GM12891 (cell line): ENCODE data around the gene ZNF136.

Experiments used
- DNase-seq: peaks from one replicate; pipeline ENCODE4 v3.0.0; 2011; ENCODE audit warnings: low spot score; ENCODE audit not compliant: insufficient read length
- FAIRE-seq: peaks from 2 replicates; lab custom pipeline; 2011; peaks lifted over from hg19 to GRCh38; lab: Jason Lieb, UNC
- PAX5 ChIP-seq: IDR thresholded peaks from 2 replicates; pipeline ENCODE4 v1.6.1; 2011; ENCODE audit warnings: low read length, moderate library complexity, mild to moderate bottlenecking; ENCODE audit not compliant: insufficient read depth, severe bottlenecking
- POLR2A ChIP-seq: IDR thresholded peaks from 2 replicates; pipeline ENCODE4 v1.6.1; 2011; ENCODE audit warnings: low read depth, low read length, control low read depth
- POLR2AphosphoS5 ChIP-seq: IDR thresholded peaks from 2 replicates; pipeline ENCODE4 v1.6.1; 2011; ENCODE audit warnings: low read depth, low read length, control low read depth
- POU2F2 ChIP-seq: IDR thresholded peaks from 2 replicates; pipeline ENCODE4 v1.6.1; 2011; ENCODE audit warnings: low read depth, mild to moderate bottlenecking, control low read depth, low read length, moderate library complexity
- SPI1 ChIP-seq: IDR thresholded peaks from 2 replicates; pipeline ENCODE4 v1.6.1; 2011; ENCODE audit warnings: low read depth, low read length, control low read depth
- TAF1 ChIP-seq: IDR thresholded peaks from 2 replicates; pipeline ENCODE4 v1.6.1; 2011; ENCODE audit warnings: low read depth, low read length, control low read depth

Gene ZNF136

DNA sequence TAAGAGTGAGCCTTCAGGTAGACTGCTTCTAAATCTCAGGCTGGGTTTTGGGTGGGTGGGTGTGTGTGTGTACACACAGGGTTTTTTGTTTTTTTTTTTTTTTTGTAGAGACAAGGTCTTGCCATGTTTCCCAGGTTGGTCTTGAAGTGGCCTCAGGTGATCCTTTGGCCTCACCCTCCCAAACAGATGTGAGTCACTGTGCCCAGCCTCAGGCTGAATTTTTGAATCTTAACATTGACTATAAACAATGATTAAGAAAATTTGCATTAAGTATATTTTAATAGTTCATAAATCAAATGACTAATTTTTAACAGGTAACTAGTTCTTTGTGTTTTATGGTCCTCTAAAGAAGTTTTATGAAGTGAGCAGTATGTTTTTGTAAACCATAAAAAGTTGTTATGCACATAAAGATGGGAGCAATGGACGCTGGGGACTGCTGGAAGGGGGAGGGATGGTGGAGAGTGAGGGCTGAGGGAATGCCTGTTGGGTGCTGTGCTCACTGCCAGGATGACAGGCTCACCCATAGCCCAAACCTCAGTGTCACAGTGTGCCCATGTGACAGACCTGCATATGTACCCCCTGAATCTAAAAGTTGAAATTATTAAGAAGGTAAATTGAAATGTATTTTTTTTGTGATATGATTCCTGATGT lies 60.2 kb downstream of the ZNF136 start:
- FAIRE-seq: no peak
- TF ChIP-seq TAF1: no peak
- no peak for TF ChIP-seq POLR2AphosphoS5
- TF ChIP-seq PAX5: no peak
- TF ChIP-seq SPI1: no peak
- TF ChIP-seq POLR2A: no peak
- no peak for TF ChIP-seq POU2F2

DNA sequence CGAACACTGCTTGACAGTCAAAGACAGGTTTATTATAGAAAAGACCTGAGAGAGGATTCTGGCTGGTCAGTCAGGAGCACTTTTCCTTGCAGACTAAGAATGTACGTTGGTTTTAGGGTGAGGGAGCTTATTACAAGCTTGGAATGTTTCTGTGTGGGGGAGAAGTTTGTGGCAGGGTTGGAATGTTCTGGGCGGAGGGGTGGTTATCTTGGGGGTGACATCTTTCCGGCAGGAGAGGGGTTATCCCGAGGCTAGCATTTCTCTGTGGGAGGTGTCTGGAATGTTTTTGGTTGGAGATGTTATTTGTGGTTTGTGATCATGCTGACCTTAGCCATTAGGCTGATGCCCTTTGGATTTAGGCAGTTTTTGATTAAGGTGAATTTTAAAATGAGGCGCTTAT lies 61.8 kb downstream of the ZNF136 start:
- DNase-seq: no peak
- TF ChIP-seq POLR2AphosphoS5 (no peak), TAF1 (no peak), SPI1 (no peak), POU2F2 (no peak), POLR2A (no peak), PAX5 (no peak)
- no peak for FAIRE-seq

More for the DNA sequence above, 60.2 kb downstream of the ZNF136 start:
- no peak for DNase-seq

DNA sequence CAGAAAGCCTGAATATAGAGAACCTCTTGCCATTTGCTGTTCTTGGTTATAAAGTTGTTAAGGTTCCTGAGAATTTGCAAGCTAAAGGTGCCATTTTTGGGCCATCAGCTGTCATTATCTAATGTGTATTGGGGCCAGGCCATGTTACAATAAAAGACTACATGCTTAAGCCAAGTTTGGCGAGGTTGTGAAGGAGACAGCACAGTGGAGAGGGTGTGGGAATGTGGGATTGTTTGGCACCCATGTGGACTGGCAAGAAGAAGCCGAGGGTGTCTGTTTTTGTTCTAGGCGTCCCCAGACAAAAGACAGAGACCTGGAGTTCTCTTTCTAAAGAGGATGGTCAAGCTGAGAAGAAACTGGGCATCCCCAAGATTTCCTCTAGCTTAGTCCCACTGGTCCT lies 67.1 kb downstream of the ZNF136 start:
- DNase-seq (no peak), FAIRE-seq (no peak)
- TF ChIP-seq POLR2AphosphoS5: no peak
- no peak for TF ChIP-seq PAX5
- no peak for TF ChIP-seq SPI1
- no peak for TF ChIP-seq TAF1
- TF ChIP-seq POLR2A: no peak
- no peak for TF ChIP-seq POU2F2

DNA sequence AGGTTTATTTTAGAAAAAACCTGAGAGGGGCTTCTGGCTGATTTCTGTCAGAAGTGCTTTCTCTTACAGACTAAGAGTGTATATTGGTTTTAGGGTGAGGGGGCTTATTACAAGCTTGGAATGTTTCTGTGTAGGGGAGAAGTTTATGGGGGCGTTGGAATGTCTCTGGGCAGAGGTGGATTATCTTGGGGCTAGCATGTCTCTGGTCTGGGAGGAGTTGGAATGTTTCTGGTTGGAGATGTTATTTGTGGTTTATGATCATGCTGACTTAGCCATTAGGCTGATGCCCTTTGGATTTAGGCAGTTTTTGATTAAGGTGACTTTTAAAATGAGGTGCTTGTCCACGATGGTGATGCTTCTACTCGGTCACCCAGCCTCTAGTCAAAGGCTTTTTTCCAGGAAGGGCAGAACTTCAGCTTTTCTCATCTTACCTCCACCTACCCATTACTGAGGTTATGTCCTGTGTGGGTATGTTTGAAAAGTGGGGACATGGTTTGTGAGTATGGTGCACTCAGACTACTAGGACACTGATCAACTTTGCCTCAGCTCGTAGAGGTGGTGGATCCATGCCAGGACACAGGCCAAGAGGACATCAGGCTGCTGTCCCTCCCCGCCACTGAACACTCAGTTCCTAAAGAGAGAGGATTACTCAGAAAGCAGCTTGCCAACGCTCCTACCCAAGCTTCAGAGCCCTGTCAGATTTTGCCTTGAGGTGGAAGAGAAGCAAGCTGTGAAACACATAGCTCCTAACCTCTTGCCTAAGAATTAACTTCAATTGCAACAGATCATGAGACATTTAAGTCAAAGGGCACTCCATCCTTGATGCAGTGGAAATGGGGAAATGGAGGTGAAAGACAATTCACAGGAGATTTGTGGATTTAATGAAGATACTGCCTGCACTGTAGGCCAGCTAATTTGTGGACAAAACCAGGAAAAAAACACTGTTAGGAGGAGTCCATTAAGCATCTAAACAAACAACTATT lies 68.1 kb downstream of the ZNF136 start:
- FAIRE-seq (no peak), DNase-seq (no peak)

DNA sequence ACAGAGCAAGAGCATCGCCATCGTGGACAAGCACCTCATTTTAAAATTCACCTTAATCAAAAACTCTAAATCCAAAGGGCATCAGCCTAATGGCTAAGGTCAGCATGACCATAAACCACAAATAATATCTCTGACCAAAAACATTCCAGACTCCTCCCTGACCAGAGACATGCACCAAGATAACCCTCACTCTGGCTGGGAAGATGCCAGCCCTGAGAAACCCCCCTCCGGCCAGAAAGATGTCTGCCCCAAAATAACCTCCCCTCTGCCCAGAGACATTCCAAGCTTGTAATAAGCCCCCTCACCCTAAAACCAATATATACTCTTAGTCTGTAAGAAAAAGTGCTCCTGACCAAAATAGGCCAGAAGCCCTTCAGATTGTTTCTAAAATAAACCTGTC lies 70.1 kb downstream of the ZNF136 start:
- FAIRE-seq (no peak), DNase-seq (no peak)
- no peak for TF ChIP-seq SPI1
- no peak for TF ChIP-seq TAF1
- TF ChIP-seq POLR2A: no peak
- TF ChIP-seq POLR2AphosphoS5: no peak
- no peak for TF ChIP-seq PAX5

More for the DNA sequence above, 68.1 kb downstream of the ZNF136 start:
- no peak for TF ChIP-seq SPI1
- TF ChIP-seq POLR2AphosphoS5: no peak
- no peak for TF ChIP-seq POU2F2
- no peak for TF ChIP-seq TAF1
- no peak for TF ChIP-seq PAX5
- no peak for TF ChIP-seq POLR2A

DNA sequence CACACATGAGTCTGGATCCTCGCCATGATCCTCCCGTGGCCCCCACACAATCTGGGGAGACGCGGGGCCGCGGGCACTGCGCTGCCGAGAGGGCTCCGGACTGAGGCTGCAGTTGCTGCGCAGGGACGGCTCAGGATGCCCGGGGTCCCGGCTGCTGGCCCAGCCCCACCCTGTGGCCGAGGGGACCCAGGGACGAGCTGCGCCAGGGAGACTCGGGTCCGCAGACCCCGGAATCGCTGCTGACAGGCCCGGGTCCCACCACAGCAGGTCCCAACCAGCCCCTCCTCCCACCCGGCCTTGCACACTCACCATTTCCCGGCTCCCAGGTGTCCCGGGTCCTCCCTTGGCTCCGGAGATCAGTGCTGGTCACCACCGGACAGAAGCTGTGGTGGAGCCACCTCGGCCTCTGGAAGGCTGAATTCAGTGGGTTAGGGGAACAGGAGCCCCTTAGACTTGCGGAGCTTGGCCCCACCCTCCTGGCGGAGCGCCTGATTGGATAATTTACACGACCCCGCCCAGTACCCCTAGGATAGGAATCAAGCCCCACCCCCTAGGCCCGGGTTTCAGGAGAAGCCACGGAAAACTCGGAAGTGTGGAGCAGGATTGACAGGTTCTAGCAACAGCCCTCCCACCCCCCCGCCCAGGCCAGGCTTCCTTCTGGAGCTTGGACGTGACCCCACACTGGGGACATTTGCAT lies 74.4 kb downstream of the ZNF136 start:
- DNase-seq (no peak), FAIRE-seq (no peak)
- TF ChIP-seq POLR2A (no peak), POLR2AphosphoS5 (no peak), PAX5 (no peak)
